OCI-LY1 (cell line): ENCODE data around the gene CTBP2.
A peak's percentile ranks its signal among the peaks of the same experiment; 100 is the strongest.

Experiments
- H2AFZ ChIP-seq: fragments of 200-600 bp; sonication (generic), shearing (Covaris generic); 2 replicates; pipeline ENCODE4 v1.6.0; 2014; ENCODE audit warnings: antibody characterized with exemption, mild to moderate bottlenecking, low read length
- H3F3A ChIP-seq: fragments of 200-600 bp; sonication (generic), shearing (Covaris generic); 2 replicates; pipeline ENCODE4 v1.6.0; 2014; ENCODE audit warnings: mild to moderate bottlenecking, antibody characterized with exemption, low read length, moderate library complexity; ENCODE audit not compliant: insufficient read depth
- H3K27ac ChIP-seq: fragments of 200-600 bp; sonication (generic); 2 replicates; pipeline ENCODE4 v1.5.1; 2014; ENCODE audit warnings: low read length, mixed run types, mild to moderate bottlenecking, low read depth; ENCODE audit not compliant: poor library complexity, severe bottlenecking
- H3K27me3 ChIP-seq: fragments of 200-600 bp; sonication (generic); 2 replicates; pipeline ENCODE4 v1.6.0; 2014; ENCODE audit warnings: antibody characterized with exemption, mild to moderate bottlenecking, low read length, moderate library complexity; ENCODE audit not compliant: insufficient read depth
- H3K36me3 ChIP-seq: fragments of 200-600 bp; sonication (generic); 2 replicates; pipeline ENCODE4 v1.6.1; 2014; ENCODE audit warnings: mild to moderate bottlenecking, antibody characterized with exemption, low read length, moderate library complexity, mixed read lengths; ENCODE audit not compliant: insufficient read depth
- H3K4me1 ChIP-seq: fragments of 200-600 bp; sonication (generic); 2 replicates; pipeline ENCODE4 v1.5.1; 2014; ENCODE audit warnings: mild to moderate bottlenecking, low read length, moderate library complexity; ENCODE audit not compliant: insufficient read depth, severe bottlenecking
- H3K4me2 ChIP-seq: fragments of 200-600 bp; sonication (generic), shearing (Covaris generic); 2 replicates; pipeline ENCODE4 v1.6.1; 2014; ENCODE audit warnings: low read length
- H3K4me3 ChIP-seq: fragments of 200-600 bp; sonication (generic); 2 replicates; pipeline ENCODE4 v1.5.1; 2014; ENCODE audit warnings: low read length, low read depth, mild to moderate bottlenecking, mixed read lengths; ENCODE audit not compliant: poor library complexity, severe bottlenecking
- H3K79me2 ChIP-seq: fragments of 200-600 bp; shearing (Covaris generic); 2 replicates; pipeline ENCODE4 v1.6.1; 2016; ENCODE audit warnings: mixed run types, low read length, mixed read lengths; ENCODE audit not compliant: insufficient read depth
- H3K9ac ChIP-seq: fragments of 200-600 bp; sonication (generic), shearing (Covaris generic); 2 replicates; pipeline ENCODE4 v1.6.1; 2014; ENCODE audit warnings: mild to moderate bottlenecking, low read length, mixed read lengths
- H3K9me2 ChIP-seq: fragments of 200-600 bp; sonication (generic), shearing (Covaris generic); 2 replicates; pipeline ENCODE4 v1.6.1; 2014; ENCODE audit warnings: low read depth, mild to moderate bottlenecking, low read length, mixed read lengths
- H3K9me3 ChIP-seq: fragments of 200-600 bp; shearing (Covaris generic); 2 replicates; pipeline ENCODE4 v1.6.1; 2014; ENCODE audit warnings: low read length, mixed read lengths
- H4K20me1 ChIP-seq: fragments of 200-600 bp; sonication (generic), shearing (Covaris generic); 2 replicates; pipeline ENCODE4 v1.6.0; 2016; ENCODE audit warnings: mild to moderate bottlenecking, low read length; ENCODE audit not compliant: insufficient read depth
- CTCF ChIP-seq: fragments of 200-600 bp; sonication (generic), shearing (Covaris generic); IDR thresholded peaks from 2 replicates; pipeline ENCODE4 v1.5.1; 2017; ENCODE audit warnings: mild to moderate bottlenecking, antibody characterized with exemption, low read length, moderate library complexity, mixed read lengths
- EZH2 ChIP-seq: fragments of 200-600 bp; sonication (generic), shearing (Covaris generic); IDR thresholded peaks from 2 replicates; pipeline ENCODE4 v1.8.0; 2017; ENCODE audit warnings: borderline replicate concordance, mixed run types, mild to moderate bottlenecking, antibody characterized with exemption, low read length, moderate library complexity, mixed read lengths

CTBP2 gene

DNA sequence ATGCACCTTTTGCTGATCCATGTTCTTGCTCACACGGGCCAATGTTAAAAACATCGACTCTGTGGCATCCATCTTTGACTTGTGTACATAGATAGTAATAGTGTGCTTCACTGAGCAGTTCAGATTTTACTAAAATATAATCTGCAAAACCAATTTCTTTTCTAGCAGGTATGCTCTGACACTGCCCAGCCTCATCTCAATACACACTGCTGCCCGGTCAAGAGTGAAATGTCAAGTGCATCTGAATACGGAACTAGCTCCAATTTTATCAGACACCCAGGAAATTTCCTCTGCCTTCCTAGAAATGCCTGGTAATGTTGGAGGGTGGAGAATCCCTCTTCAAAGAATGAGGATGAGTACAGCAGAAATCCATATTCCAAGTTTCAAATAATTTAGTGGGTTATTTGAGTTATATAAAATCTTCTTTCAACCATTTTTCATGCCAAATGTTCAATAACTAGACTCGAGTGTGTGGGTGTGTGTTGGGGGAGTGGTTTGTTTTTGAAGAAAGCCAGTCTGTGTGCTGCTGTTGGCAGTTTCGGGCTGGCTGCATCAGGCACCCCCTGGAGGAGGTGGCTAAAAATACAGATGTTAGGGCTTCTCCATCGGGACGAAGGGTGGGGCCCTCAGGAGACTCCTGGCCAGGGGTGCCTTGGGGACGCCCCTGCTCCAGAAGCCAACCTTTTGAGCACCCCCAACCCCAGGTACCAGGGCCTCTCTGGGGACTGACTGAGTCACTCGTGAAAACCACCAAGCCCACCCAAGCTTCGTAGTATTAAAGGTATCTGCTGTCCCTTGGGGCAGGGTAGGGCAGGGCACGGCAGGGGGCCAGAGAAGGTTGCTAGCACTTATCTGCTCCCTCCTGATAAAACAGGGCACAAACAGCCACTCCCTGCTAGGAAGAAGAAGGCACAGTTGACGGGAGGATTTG is 15.4 kb downstream of the CTBP2 start:
- H3K9me3 ChIP-seq, result no peaks in the 10 kb centered on the region
- H3K79me2 ChIP-seq, result no peaks in the 10 kb centered on the region
- H2AFZ ChIP-seq, result no peak overlapping the region
- H4K20me1 ChIP-seq, result no peaks in the 10 kb centered on the region
- H3K9me2 ChIP-seq, result no peaks in the 10 kb centered on the region
- H3K9ac ChIP-seq, result no peak overlapping the region
- no peak overlapping the region for H3K27ac ChIP-seq
- TF ChIP-seq CTCF (peak; percentile 27; the same call in 1 of the 2 replicates), EZH2 (no peak)
- no peaks in the 10 kb centered on the region for H3K4me1 ChIP-seq
- no peaks in the 10 kb centered on the region for H3K36me3 ChIP-seq
- no peaks in the 10 kb centered on the region for H3F3A ChIP-seq
- H3K4me3 ChIP-seq, result no peak overlapping the region
- peaks cover 12% of the 10 kb centered on the region; the same call in 1 of the 2 replicates for H3K27me3 ChIP-seq
- no peak overlapping the region for H3K4me2 ChIP-seq

DNA sequence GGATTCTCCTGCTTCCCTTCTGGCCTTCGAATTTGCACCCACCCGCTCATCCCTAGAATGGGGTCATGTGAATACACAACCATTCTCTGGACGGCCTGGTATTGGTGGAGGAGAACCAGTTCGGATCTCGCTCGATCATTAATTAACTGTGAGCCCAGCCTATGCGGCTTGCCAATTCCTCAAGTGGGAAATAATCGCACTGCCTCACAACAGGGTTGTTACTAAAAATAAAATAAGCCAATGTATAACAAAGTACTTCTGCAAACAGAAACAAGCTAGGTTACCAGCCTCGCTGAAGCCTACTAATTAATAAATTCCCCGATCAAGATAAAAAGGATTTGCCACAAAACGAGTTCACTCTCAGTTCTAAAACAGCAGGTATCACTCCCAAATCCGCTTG is 16.2 kb downstream of the CTBP2 start:
- H3K27me3 ChIP-seq, result peaks cover 12% of the 10 kb centered on the region; the same call in 1 of the 2 replicates
- H3K9me3 ChIP-seq, result no peaks in the 10 kb centered on the region
- no peak overlapping the region for H3K4me3 ChIP-seq
- no peaks in the 10 kb centered on the region for H3K79me2 ChIP-seq
- no peak overlapping the region for H3K9ac ChIP-seq
- TF ChIP-seq EZH2 (no peak), CTCF (no peak)
- H2AFZ ChIP-seq, result no peak overlapping the region
- no peak overlapping the region for H3K27ac ChIP-seq
- H3K4me1 ChIP-seq, result no peaks in the 10 kb centered on the region
- H3K4me2 ChIP-seq, result no peak overlapping the region
- no peaks in the 10 kb centered on the region for H3K36me3 ChIP-seq
- H3K9me2 ChIP-seq, result no peaks in the 10 kb centered on the region
- H3F3A ChIP-seq, result no peaks in the 10 kb centered on the region
- no peaks in the 10 kb centered on the region for H4K20me1 ChIP-seq

DNA sequence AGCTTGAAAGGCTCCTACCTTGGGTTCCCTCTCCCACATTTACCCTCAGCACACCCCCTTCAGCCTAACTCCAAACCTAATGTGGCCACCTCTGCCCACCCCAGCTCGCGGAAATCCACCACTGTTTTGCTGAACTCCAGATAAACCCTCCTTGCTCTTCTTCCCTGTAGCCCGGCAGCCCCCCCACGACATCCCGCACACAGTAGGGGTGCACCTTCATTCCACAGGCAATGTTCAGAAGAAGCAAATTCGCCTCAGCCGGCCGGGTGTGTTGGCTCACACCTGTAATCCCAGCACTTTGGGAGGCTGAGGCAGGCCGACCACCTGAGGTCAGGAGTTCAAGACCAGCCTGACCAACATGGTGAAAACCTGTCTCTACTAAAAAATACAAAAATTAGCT is 17.4 kb downstream of the CTBP2 start:
- H3F3A ChIP-seq, result no peaks in the 10 kb centered on the region
- H3K9ac ChIP-seq, result no peak overlapping the region
- peaks cover 2% of the 10 kb centered on the region; the same call in 1 of the 2 replicates for H3K27me3 ChIP-seq
- TF ChIP-seq CTCF (no peak), EZH2 (no peak)
- no peaks in the 10 kb centered on the region for H4K20me1 ChIP-seq
- H3K9me3 ChIP-seq, result no peaks in the 10 kb centered on the region
- H3K4me1 ChIP-seq, result no peaks in the 10 kb centered on the region
- H3K4me3 ChIP-seq, result no peak overlapping the region
- H3K79me2 ChIP-seq, result no peaks in the 10 kb centered on the region
- H2AFZ ChIP-seq, result no peak overlapping the region
- no peaks in the 10 kb centered on the region for H3K9me2 ChIP-seq
- no peaks in the 10 kb centered on the region for H3K36me3 ChIP-seq
- H3K27ac ChIP-seq, result no peak overlapping the region
- H3K4me2 ChIP-seq, result no peak overlapping the region
